GM19099 (cell line): Measurements from ENCODE around the gene GSK3B.

Experiments
- POLR2A ChIP-seq: IDR thresholded peaks from 3 replicates; pipeline ENCODE4 v1.6.1; 2011; ENCODE audit warnings: low read depth; ENCODE audit not compliant: insufficient read length; ENCODE audit errors: extremely low read depth

Gene GSK3B

DNA sequence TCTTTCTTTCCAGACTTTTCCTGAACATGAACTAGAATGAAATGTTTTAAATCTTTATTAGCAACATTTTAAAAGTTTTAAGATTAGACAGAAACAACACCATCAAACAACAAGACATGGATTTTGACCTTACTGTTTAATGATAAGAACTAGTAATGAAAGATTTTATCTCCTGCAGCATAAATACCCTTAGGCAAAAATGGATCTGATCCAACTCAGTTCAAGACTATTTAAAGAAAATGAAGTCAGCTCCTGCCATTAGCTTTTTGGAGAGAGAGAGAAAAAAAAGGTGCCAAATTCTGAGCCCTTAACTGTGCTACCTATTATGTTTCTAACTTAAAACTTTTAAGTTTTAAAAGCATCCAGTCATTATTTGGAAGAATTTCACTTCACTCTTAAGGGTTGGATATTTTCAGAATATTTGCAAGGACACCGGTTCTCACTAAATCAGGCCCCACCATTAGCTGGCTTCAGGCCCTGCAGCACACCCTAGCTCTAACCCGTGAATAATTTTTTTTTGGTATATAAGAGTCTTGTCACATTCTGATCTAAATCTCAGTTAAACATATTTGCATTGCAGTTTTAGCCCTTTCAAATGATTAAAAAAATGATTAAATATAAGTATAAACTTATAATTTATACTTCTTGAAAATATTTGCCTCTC lies 252.3 kb downstream of the GSK3B start:
- no peak for TF ChIP-seq POLR2A

DNA sequence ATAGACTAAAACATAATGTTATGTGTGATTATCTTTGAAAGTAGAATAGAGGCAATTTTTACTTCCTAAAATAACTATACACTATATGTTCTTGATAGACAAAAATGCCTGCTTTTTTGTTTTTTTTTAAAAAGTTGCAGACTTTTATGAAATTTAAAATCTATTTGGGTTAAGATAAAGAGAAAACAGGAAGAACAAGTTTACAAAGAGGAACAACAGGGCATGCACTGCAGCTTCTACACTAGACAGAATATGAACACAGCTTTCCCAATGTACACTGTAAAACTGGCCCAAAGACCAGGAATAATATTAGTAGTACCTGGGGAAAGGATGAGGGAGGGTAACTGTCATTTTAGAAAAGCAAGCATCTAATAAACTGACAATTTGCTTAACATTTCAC lies 258.7 kb downstream of the GSK3B start:
- TF ChIP-seq POLR2A, result no peak

DNA sequence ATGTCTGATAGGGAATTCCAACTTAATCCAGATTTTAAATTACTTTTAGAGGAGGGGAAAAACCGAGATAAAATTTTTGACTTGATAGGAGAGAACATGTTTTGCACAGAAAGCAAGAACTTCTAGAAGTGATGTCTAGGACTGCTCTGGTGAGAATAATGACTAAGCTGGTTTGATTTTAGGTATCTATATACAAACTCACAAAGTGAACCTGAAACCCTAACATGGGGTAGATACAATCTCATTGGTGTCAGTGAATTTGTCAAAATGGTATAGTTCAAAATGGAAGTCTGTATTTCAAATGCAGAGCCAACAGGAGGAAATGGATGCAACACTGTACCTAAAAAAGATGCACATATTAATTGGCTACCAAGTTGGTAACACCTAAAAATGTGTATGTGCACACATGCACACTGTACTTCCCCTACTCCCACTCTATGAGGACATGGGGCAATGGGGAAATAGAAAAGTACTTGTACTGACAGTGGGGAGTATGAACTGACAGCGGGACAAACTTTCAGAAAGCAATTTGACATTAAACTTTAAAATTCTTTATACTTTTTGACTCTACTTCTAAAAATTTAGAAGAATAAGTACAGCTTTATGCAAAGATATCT lies 259.4 kb downstream of the GSK3B start:
- TF ChIP-seq POLR2A, result no peak

DNA sequence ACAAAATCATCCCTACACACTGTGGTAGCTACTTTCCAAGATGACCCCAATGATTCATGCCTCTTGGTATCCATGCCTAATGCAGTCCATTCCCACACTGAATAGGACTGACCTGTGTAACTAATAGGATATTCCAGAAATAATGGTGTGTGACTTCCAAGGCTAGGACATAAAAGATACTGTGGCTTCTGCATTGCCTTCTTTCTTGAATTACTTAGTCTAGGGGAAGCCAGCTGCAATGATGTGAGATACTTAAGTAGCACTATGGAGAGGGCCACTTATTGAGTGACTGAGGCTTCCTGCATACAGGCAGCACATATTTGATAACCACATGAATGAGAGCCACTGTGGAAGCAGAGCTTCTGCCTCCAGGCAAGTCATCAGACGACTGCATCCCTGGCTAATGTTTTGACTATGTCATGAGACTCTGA lies 262.3 kb downstream of the GSK3B start:
- TF ChIP-seq POLR2A, result no peak

DNA sequence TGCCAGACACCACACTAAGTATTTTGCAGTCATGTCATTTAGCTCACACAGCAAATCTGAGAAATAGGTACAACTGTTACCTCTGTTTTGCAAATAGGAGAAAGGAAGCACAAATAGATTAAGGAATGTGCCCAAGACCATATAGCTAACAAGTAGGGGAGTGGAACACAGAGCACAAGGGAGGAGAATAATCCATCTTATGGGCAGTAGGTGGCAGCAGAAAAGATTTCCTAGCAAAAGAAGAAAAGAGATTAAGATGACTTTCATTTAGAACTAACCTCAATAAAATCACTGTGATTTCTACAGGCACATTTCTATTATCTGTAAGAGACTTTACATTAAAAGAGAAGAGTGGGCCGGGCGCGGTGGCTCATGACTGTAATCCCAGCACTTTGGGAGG lies 263.2 kb downstream of the GSK3B start:
- no peak for TF ChIP-seq POLR2A

DNA sequence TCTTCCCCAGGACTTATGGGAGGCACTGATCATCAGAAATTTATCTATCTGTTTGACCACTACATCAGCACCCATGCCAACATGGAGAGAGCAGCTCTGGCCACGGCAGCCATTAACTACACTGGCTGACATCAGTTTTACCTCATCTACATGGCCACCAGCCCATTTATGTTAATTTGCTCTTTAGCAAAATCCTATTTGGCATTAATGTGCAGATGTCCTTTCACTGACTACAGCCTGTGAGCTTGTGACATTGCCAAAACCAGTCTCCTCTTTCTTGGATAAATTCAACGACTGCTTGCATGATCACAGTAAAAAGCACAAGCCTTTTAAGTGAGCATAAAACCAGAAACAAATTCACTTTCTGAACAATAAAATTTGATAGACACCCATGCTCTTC lies 264.8 kb downstream of the GSK3B start:
- no peak for TF ChIP-seq POLR2A

DNA sequence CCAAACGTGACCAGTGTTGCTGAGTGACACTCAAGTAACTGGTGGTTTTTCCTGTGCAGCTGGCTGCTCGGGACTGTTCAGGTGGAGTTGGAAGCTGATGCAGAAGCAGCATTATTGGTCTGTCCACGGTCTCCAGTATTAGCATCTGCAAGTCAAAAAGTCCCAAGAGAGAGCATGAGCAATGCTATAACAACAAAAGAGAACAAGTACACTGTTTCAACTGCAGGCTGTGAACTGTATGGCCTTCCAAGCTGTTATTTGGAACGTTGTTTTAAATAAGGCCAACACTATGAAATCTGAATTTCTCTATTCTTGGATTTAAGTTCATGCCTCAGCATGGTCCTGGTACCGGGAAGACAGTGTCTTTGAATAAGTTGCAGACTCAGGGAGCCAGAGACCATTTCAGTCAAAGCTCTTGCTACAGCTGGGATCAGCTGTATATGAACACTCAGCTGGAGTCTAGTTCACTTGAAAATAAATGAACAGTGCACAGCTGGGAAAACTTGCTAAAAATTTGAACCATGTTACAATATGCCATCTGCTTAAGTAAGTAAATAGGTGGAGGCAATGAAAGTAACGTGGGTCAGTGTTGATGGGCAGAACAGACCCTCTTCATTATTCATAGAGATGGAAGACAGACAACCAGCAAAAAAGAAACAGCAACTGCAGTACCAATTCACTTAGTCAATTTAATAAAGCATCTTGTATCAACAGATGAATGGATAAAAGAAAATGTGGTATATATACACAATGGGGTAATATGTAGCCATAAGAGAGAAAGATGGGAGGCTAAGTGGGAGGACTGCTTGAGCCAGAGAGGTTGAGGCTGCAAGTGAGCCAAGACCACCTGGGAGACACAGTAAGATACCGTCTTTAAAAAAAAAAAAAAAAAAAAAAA lies 267.3 kb downstream of the GSK3B start:
- TF ChIP-seq POLR2A, result no peak

DNA sequence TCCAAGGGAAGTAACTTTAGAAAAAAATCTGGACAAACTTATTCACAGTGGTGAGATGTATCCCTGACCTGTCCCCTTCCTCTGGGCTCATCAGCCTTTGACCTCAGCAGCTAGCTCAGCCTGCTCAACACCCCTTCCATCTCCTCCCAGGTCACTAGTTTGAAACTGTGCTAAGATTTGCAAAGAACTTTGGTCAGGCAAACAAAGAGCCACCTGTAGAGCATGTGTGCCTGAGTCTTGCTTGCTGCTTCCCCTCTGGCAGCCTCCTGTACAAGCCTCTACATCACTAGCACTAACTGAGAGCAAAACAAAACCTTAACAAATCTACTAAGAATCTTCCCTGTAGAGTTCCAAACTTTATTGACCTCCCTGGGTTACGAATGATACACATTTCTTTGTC lies 268.4 kb downstream of the GSK3B start:
- no peak for TF ChIP-seq POLR2A

DNA sequence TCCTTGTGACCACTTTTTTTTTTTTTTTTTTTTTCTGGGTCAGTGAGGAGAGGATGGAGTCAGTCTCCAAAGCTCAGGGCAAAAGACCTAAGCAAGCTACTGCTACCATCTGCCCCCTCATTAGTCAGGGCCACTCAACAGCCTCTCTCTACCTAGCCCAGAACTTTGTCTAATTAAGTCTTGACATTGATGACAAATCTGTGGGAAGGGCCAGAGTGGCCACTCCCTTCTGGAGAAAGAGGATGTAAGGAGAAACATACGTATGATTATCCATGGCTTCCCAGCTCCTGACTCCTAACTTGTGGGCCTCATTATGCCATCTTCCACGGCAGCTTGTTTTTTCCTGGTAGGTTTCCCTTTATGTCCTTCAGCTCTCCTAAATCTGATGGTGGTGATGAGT lies 274.4 kb downstream of the GSK3B start:
- no peak for TF ChIP-seq POLR2A

DNA sequence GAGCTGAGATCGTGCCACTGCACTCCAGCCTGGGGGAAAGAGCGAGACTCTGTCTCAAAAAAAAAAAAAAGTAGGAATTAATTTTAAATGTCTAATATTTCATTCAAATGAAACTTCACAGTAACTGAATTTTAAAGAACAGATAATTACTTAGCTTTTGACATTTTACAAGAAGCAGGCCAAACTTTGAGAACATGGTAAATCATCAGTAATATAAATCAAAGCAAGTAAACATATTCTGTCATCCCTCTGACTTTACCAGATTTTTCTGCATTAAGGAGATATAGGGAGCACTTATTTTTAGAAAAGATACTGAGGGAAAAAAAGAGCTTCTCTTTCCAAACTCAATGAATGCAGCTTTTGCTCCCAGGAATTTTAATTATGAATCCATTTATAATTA lies 275.3 kb downstream of the GSK3B start:
- no peak for TF ChIP-seq POLR2A

DNA sequence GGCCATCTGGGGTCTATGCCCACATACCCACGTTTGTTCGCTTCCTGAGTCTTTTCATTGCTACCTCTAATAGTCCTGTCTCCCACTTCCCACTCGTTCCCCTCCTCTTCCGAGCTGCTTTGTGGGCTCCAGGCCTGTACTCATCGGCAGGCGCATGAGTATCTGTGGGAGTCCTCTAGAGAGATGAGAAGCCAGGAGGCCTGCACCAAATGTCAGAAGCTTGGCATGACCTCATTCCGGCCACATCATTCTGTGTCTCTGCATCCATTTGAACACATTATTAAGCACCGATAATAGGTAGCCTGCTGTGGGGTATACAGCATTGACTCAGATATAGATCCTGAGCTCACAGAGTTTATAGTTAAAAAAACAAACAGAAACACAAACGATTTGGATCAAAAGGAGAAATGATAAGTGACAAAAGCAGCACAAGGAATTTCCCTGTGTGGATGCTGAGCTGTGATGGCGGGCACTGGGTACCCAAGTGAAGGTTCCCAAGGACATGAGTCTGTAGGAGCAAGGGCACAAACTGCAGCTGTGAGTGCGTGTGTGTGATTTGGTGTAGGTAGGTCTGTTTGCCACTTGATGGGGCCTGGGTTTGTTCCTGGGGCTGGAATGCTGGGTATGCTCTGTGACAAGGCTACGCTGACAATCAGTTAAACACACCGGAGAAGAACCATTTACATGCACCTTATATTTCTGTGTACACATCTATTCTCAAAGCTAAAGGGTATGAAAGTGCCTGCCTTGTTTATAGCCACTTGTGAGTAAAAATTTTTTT lies 276.5 kb downstream of the GSK3B start:
- TF ChIP-seq POLR2A, result no peak

DNA sequence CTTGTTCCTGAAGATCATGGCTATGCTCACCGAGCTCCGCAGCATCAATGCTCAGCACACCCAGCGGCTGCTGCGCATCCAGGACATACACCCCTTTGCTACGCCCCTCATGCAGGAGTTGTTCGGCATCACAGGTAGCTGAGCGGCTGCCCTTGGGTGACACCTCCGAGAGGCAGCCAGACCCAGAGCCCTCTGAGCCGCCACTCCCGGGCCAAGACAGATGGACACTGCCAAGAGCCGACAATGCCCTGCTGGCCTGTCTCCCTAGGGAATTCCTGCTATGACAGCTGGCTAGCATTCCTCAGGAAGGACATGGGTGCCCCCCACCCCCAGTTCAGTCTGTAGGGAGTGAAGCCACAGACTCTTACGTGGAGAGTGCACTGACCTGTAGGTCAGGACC lies 277.2 kb downstream of the GSK3B start:
- TF ChIP-seq POLR2A, result no peak

DNA sequence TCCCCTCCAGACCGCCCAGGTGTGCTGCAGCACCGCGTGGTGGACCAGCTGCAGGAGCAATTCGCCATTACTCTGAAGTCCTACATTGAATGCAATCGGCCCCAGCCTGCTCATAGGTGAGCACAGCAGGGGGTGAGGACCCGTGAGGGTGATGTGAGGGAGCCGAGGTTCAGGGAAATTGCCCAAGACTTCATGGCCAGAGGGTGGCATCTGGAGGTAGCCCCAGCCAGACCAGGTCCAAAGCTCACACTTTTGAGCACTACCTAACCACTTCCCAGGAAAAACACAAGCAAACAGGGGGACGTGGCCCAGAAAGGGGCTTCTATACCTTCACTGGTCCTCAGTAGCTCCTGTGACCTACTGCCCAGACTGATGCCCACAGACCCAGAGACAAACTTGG lies 278.5 kb downstream of the GSK3B start:
- TF ChIP-seq POLR2A, result no peak

DNA sequence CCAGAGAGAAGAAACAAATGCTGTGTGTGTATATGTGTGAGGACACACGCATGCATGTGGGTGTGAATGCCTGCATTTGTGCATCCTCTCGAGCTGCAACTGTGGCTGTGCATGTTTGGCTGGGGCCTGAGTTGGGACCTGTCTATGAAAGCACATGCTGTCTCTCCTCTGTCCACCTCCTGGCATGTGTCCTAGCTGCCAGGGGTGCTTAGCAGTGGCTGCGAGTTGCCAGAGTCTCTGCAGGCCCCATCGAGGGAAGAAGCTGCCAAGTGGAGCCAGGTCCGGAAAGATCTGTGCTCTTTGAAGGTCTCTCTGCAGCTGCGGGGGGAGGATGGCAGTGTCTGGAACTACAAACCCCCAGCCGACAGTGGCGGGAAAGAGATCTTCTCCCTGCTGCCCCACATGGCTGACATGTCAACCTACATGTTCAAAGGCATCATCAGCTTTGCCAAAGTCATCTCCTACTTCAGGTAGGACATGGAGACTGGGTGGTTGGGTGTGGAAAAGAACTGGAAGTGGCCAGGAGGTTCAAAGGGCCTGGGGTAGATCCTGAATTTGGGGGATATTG lies 281.7 kb downstream of the GSK3B start:
- no peak for TF ChIP-seq POLR2A

DNA sequence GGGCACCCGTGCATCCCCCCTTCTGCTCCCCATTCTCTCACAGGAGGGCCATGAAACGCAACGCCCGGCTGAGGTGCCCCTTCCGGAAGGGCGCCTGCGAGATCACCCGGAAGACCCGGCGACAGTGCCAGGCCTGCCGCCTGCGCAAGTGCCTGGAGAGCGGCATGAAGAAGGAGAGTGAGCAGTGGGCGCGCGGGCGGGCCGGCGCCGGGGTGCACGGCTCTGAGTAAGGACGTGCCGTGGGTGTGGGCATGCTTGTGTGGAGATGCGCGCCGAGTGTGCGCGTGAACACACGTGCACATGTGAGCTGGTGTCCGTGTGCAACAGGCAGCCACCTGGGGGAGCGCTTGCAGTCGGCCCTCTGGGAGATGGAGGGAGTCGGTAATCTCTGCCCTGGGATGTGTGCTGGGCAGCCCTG lies 284.2 kb downstream of the GSK3B start:
- peak; percentile 63 for TF ChIP-seq POLR2A
